CD4-positive, alpha-beta T cell treated with Interferon alpha-2 for 1 hour (primary cell): Measurements from ENCODE around the gene ZC3H4.
"Not testable (repeated sequence)": the region's sequence is repeated elsewhere in the genome, so short reads cannot be mapped to it uniquely, and the experiment has no call there.

ENCODE experiments used
- DNase-seq, 2 donors: peaks; one replicate each; pipeline ENCODE4 v3.0.0-alpha.2; 2020 to 2022

ZC3H4 gene

DNA sequence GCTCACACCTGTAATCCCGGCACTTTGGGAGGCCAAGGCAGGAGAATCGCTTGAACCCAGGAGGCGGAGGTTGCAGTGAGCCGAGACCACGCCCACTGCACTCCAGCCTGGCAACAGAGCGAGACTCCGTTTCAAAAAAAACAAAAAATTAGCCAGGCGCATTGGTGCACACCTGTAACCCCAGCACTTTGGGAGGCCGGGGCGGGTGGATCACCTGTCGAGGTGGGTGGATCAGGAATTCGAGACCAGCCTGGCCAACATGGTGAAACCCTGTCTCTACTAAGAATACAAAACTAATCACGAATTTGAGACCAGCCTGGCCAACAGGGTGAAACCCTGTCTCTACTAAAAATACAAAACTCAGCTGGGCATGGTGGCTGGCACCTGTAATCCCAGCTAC lies 35.2 kb downstream of the ZC3H4 start:
- DNase-seq: not testable (repeated sequence)

DNA sequence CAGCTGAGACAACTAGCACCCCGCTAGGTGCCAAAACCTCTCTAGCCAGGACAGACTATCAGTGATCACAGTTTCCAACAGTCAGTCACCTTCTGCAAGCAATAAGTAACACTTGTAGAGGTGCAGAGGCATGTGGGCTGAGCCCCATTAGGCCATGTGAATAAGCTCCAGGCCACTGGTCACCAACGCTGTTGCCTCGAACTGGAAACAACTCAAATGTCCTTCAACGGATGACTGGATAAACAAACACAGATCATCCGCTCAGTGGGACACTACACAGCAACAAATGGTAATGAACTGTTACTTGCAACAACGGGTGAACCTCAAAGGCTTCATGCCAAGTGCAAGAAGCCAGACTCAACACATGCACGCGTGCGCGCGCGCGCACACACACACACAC lies 37.6 kb downstream of the ZC3H4 start:
- DNase-seq: no peak

DNA sequence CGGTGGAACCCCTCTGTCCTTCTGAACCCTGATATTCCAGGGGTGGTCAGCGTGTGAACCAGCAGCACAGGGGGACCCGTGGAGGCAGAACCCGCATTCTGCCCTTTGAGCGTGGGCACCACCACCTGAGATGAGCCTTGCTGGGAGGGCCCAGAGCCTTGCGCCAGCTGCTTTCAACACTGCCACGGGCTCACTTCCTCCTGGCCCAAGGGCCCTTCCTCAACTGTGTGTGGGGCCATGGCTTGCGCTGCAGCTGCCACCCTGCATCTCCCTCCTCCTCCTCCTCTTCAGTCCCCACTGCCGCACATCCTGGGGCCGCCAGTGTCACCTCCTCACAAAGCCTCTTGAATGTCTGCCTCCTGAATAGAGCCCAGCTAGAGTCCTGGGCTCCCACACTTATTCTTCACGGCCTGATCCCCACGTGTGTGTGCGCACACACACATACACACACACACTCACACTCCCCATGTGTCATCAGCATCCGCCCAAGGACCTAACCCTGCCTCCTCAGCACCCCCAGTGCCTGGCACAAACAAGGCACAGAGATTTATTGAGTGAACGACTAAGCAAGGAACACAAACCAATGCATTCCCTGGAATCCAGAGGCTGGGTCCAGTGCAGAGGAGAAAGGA lies 38.3 kb downstream of the ZC3H4 start:
- peak in 1 of 2 donors; percentile 20 for DNase-seq

DNA sequence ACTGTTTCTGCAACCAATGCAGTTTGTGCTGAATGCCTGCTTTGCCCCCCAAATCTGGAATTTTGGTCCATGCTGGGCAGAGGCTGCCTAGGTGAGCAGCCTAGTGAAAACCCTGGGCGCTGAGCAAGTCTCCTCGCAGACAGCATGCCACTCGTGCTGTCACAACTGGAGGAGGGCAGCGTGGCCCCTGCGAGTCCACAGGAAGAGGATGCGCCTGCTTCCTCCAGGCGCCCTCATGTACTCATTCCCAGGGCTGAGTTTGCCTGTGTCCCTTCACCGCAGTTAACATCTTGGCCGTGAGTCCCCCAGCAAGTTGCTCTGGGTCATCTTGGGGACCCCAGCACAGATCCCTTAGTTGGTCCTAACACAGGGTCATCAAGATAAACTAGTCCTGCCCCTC lies 39.0 kb downstream of the ZC3H4 start:
- no peak for DNase-seq

DNA sequence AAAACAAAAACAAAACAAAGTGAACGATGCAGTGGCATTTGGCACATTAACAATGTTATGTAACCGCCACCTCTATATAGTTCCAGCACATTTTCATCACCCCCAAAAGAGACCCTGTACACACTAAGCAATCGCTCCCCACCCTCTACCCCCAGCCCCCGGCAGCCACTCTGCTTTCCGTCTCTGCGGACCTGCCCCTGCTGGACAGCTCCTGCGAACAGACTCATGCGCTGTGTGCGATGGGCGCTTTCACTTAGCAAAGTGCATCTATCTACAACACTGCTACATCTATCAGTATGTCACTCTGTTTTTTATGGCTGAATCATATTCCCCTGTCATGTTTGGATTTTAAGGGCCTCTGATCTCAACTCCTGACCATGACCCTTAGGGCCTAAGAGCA lies 40.0 kb downstream of the ZC3H4 start:
- no peak for DNase-seq

DNA sequence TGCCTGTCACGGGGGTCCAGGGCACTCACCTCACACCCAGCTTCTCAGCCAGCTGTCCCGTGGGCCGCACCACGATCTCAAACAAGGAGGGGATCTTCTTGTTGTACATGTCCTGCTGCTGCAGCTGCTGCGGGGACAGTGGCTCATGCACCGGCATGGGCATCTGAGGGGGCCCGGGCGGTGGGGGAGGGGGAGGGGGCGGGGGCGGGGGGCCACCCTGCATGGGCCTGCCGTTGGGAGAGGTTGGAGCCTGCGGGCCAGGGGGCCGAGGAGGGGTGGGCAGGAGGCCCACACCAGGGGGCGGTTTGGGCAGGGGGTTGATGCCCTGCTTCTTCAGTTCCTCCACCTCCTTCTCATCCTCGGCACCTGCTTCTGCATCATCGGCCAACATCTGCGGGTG lies 41.3 kb downstream of the ZC3H4 start:
- DNase-seq: no peak

DNA sequence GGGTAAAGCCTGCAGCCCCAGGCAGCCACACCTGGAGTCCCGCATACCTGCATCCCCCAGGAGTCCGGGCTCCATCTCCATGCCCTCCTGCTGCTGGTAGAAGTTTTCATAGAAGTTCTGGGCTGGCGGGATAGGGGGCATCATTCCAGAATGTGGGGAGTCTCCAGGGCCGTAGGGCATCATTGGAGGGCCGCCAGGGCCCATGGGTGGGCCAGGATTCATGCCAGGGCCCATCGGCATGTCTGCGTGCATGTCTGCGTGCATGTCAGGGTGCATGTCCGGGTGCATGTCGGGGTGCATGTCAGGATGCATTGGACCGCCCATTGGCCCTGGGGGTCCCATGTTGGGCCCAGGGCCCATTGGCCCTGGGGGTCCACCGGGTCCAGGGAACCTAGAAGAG lies 41.8 kb downstream of the ZC3H4 start:
- DNase-seq: no peak

DNA sequence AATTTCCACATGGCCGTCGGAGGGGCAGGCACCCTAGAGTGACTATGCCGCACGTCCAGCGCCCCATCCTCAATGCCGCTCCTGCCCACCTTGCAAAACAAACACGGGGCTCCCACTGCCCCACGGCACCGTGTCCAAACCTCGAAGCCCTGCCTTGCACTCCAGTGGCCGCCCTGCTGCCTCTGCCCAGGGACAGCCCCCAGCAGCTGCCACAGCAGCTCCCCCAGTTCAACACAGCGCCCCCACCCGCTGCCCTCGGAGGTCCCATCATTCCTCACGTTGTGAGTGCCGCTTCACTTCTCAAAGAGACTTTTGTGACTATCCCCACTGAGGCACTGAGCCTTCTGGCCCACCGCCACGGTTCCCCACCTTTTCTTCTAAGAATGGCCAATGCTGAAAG lies 42.8 kb downstream of the ZC3H4 start:
- DNase-seq: no peak

DNA sequence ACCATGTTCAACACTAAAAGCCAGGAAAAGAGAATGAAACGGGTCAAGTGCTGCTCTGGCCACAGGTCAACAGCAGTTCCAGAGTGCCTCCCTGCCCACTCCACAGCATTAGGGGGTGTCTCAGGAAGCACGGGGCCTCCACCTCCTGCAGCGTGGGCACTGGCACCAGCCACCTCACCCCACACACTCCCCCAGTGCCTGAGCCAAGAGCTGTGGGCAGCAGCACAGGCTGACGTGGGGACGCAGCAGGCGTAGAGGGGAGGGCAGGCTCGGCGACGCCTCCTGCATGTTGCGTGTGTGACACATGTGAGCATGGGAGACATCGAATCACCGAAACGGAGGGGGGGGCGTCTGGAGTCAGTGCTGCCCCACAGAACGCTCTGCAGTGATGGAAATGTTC lies 43.8 kb downstream of the ZC3H4 start:
- no peak for DNase-seq

DNA sequence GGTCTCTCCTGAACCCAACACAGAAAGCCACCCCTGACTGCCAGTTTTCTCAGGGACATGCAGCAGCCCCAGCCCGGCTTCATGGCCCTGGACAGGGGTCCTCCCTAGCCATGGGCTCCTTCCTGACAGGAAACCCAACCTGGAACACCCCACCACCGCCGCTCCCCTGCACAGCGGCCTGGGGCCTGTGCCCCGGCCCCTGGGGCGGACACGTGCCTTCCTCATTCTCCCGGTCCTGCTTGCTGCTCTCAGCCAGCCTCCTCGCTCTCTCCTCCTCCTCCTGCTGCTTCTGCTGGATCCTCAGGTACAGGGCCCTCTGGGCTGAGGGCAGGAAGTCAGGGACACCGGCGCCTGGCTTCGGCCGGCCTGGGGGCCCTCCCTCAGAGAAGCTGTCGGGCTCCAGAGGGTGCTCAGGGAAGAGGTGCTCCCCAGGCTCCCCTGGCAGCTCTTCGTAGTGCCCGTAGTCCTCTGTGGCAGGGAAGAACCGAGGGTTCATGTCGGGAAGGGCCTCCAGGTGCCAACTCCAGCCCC lies 44.6 kb downstream of the ZC3H4 start:
- no peak for DNase-seq

DNA sequence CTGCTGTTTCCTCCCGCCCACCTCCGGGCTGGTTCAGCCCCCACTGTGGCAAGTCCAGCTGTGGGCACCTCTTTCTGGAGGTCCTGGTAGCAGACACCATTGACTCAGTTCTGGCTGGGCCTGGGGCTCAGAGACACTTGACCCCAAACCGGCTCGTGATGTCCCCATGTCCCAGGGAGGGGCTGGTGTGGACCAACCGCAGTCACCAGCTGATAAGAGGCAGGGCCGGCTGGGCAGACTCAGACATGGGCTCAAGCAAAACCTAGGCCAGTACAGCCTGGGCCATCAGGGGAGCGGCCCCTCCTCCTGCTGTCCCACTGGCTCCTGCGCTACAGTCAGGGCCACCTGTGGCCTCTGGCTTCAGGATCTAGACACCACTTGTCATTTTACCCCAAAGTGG lies 45.3 kb downstream of the ZC3H4 start:
- DNase-seq: no peak

DNA sequence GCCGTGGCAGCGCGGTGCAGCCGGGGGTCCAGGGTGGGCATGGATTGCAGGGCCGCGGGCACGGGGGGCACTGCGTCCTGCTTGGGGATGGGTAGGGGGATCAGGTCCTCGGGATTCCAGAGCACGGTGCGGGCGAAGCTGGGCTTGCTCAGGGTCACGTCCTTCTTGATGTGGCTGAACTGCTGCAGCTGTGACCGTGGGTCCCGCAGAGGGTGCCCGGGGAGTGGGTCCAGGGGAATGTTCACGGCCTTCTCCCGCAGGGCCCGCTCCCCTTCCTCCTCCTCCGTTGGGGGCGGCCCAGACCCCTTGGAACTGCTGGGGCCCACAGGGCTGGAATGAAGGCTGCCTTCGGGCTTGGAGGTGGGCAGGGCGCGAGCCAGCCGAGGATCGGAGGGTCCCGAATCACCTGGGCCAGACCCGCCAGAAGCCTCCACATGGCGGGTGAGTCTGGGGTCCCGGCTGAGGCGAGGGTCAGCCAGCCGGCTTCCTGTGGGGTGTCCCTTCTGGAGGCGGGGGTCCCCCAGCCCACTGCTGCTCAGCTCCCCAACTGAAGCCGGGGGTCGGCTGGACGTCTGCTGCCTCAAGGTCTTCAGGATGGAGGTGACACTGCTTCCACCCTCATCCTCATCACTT lies 46.2 kb downstream of the ZC3H4 start:
- DNase-seq: no peak

DNA sequence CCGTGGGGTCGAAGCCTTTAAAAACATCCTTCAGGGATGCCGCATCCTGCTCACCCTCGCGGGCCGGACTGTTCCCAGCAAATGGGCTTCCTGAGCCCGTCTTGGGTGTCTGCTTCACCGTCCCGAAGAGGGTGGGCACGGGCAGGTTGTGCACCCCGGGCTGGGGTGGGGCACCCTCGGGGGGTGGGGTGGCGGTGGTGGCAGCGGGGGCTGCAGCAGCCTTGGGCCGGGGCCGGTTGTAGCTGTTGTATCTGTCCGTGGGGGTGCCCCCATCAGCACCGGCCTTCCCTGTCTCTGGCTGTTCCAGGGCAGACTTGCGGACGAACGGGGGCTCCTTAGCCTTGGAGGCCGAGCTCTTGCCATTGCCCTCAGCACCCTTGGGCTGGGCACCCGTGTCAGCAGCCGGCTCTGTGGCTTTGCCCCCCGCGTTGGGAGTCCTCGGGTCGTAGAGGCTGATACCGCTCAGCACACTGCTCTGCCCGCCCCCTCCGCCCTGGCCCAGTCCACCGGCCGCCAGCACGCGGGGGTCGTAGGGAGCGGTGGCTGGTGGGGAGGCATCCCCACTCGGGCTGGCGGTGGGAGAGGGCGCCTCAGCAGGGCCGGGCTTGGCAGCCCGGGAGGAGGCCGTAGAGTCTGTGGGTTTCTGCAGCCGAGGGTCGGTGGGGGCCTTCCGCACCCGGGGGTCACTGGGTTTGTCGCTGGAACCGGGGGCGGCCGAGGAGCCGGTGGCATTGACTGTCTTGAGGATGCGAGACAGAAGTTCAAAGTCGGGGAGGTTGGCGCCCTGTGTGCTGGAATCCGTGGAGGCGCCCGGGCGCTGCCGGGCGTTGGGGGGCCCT lies 47.0 kb downstream of the ZC3H4 start:
- DNase-seq: no peak

DNA sequence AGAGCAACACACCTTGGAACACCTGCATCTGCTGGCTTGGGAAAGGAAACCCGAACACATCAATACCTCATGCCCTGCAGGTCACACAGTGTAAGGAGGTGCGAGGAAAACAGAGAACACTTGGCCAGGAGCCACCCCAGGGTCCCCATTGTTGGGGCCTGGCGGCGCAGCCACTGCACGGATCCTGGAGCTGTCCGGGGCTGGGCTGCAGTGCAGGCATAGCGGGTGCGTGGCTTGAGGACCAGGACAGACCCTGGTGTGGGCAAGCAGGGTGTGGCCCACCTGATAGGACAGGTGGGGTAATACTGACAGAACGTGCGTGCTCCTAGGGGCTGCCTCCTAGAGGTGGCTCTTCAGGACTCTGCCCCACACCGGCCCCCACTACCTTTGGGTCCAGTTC lies 48.3 kb downstream of the ZC3H4 start:
- DNase-seq: no peak

DNA sequence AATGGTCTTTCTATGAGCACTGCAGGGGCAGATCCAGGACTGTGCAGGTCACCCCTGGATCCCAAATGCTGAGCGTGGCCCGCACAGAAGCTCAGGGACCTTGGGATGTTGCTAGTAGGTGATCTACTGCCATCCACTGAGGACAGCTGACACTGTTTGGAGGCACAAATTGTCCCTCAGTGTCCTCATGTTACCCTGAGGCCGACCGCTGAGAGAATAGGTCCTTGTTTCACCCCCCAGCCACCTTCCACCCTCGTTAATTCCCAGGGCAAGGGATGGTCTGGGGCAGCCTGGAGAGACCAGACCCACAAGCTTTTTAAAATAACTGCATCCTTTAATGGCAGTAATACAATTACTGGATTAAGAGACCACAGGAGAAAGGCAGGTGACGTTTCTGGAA lies 49.7 kb downstream of the ZC3H4 start:
- no peak for DNase-seq

DNA sequence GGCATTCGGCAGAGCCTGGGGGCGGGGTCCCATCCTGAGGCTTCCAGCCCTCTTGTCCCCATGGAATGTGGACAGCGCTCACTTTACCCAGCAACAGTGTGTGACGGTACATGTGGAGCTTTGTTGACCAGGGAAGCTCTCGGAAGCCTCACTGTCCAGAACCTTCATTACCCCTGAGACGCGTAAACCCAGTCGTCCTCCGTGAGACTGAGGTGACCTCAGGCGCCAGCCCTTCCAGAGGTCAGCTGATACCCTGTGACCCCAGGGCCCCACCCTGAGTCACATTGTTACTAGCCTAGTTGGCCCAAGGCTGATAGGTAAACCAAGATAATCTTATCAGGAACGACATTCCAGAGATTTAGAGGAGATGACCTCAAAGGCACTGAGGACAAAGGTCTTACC lies 55.0 kb downstream of the ZC3H4 start:
- no peak for DNase-seq

DNA sequence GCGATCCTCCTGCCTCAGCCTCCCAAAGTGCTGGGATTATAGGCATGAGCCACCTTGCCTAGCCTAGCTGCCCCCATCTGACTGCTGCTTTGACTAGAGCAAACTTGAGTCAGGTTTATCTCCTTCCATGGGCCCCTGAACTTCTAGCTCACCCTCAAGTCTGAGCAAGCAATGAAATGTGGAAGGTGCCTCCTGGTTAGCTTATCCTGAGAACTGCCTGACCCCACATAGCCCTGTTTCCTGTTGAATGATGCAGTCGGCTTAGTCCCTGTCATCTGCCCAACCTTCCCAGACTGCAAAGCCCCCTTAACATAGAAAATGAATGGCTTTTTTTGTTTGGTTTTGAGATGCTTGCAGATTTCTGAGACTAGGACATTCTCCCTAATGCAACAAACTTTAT lies 56.2 kb downstream of the ZC3H4 start:
- DNase-seq: no peak

DNA sequence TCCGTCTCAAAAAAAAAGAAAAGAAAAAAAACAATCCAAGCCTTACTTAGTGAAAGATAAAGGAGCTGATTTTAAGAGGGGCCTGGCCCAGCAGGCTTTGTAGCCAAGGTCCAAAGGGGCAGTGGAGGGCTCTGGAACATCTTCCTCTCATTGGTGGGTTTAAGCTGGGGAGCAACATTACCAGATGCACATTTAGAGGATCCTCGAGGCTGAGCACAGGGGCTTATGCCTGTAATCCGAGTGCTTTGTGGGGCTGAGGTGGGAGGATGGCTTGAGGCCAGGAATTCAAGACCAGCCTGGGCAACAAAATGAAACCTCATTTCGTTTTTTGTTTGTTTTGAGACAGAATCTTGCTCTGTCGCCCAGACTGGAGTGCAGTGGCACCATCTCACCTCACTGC lies 57.2 kb downstream of the ZC3H4 start:
- no peak for DNase-seq

DNA sequence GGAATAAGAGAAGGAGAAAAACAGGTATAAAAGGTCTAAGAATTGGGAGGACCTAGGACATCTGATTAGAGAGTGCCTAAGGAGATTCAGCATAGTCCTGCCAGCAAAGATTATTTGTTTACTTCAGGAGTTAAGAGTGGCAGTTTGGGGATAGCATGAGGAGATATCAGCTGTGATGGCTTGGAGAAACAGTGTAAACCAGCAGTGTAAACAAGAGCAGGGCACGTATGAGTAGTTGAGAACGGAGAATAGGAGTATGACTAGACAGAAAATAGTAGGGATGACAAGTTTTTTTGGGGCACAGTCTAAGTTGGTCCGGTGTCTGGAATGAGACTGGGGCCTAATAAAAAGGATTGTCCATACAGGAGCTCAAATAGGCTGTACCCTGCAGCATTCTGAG lies 63.0 kb downstream of the ZC3H4 start:
- DNase-seq: not testable (repeated sequence)

DNA sequence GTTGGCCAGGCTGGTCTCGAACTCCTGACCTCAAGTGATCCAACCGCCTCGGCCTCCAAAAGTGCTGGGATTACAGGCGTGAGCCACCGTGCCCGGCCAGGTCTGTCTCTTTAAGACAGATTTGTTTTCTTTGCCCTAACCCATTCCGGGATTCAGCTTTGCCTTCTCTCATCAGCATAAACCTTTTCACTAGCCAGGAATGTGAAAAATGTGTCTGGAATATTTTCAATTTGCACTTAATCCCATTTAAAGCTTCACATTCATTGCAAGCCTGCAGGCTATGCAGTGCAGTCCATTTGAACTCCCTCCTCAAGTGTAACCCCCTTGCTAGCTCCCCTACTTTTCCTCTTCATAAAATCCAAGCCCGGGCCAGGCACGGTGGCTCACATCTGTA lies 64.3 kb downstream of the ZC3H4 start:
- DNase-seq: no peak

DNA sequence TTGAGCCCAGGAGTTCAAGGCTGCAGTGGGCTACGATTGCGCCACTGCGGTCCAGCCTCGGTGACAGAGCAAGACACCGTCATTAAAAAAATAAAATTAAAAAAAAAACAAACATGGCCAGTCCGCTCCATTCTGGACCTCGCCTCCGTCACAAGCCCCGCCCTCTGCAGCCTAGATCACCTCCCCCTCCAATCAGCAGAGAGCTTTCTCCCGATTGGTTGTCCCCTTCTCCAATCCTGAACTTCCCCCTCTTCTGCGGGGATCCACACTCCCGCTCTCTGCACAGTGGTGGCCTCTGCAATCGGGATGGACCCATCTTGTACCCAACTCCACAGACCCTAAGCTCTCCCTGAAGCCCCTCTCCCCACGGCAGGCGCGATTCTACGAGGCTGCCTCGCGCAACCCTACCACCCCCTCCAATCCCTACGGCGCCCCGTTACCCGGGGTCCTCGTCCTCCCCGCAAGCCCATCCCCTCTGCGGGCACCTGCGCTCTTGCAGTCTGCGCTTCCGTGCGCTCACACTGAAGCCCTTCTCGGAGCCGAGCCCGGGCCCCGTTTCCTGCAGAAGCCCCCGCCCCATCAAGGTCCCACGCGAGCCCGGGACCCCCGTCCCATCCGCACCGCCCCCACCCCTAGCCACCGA lies 65.7 kb downstream of the ZC3H4 start:
- DNase-seq: peak; percentile 76 to 82

DNA sequence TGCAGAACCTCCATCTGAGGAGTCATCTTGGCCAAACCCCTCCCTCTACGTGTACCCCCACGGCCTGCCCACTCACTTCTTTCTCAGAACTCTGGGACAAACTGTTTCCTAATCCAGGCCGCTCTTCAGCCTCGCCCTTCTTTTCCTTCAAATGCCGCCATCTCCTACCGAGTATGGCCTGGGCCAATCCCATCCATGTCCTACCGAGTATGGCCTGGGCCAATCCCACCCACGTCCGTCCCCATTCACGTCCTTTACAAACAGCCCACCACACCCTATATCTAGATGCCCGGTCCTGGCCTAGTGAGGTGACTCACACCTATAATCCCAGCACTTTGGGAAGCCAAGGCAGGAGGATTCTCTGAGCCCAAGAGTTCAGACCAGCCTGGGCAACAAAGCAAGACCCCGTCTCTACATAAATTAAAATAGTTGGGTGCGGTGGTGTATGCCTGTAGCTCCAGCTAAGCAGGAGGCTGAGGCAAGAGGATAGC lies 66.3 kb downstream of the ZC3H4 start:
- DNase-seq: no peak

DNA sequence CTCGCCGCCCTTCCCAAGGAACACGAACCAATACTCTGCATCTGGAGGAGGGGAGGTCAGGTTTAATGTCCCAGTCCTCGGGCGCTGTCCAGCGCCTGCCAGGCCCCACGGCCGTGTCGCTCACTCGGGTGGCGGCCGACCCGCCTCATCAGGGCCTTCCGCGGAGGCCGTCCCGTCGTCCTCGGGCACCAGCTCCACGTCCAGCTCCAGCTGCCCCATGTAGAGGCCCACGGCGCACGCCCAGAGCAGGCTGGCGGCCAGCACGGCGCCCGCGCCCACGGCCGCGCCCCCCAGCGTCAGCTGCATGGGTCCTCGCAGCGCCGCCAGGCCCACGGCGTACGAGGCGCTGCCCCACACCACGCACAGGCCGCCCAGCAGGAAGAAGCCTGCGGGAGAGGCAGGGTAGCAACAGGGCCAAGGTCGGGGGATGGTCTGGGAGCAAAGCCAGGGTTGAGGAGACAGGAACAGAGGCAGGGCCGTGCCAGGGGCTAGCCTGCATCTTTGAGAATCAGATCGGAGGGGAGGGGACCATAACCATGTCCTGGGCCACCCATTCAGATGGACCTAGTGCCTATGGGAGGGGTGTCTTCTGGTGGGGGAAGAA lies 67.6 kb downstream of the ZC3H4 start:
- DNase-seq: no peak
